ENCODE results near the gene PDE1C.

Gene PDE1C

GRCh38 chr7:31716355-31716754, 353.9 kb downstream of the PDE1C start:
- no peak for TF ChIP-seq TAF1 (IDR thresholded peaks at IDR 0.05; ENCODE audit: borderline replicate concordance, insufficient read depth, low read length)
- TF ChIP-seq POLR2AphosphoS5 (IDR thresholded peaks at IDR 0.05; ENCODE audit: low read depth, low read length) = no peak
- no peak for TF ChIP-seq SIN3A (IDR thresholded peaks at IDR 0.05; ENCODE audit: borderline replicate concordance, insufficient read depth, low read length)
- TF ChIP-seq FOXP2 (optimal IDR thresholded peaks at IDR 0.05; ENCODE audit: borderline replicate concordance, extremely low read depth, extremely low read length, insufficient read depth) = no peak
- no peak for TF ChIP-seq REST (IDR thresholded peaks at IDR 0.05; ENCODE audit: insufficient read depth in 1 of 2, low read depth in 2 of 2, low read length in 2 of 2)

DNA sequence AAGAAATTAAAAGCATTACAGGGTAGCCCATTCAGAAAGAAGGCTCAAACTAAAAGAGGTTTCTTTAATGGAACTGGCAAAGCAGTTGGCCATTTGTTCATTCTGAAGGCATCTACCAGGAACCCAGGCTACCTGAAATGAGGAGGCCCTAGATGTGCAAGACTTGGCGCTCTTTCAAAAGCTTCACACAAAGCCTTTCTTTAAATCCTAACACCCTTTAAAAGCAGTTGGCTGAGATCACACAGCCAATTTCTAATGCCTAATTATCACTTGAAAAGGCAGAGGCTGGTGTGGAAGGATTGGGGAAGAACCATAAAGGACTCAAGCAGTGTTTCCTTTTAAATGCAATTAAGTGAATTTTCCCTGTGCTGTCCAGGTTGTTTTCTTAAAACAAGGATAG, 360.0 kb downstream of the PDE1C start:
- no peak for TF ChIP-seq SIN3A (IDR thresholded peaks at IDR 0.05; ENCODE audit: borderline replicate concordance, insufficient read depth, low read length)
- TF ChIP-seq POLR2AphosphoS5 (IDR thresholded peaks at IDR 0.05; ENCODE audit: low read depth, low read length) = no peak
- TF ChIP-seq REST (IDR thresholded peaks at IDR 0.05; ENCODE audit: insufficient read depth in 1 of 2, low read depth in 2 of 2, low read length in 2 of 2) = no peak
- TF ChIP-seq FOXP2 (optimal IDR thresholded peaks at IDR 0.05; ENCODE audit: borderline replicate concordance, extremely low read depth, extremely low read length, insufficient read depth) = no peak
- no peak for TF ChIP-seq TAF1 (IDR thresholded peaks at IDR 0.05; ENCODE audit: borderline replicate concordance, insufficient read depth, low read length)

DNA sequence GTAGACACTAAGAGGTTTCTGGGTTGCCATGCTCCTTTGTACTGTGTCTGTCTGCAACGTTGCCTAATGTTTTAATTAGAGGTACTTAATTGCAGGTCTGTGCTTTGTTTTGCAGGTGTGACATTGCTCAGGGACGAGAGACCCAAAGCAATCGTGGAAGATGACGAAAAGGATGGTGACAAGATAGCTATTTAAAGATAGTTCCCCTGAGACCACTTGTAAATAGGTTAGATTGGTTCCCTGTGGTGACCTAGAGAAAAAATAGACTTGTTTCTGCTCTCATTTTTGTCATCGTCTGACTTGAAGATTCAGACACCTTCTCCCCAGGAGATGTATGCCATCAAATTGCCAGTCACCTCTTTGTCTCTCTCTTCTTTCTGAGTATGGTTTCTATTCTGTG, 363.1 kb downstream of the PDE1C start:
- no peak for TF ChIP-seq POLR2AphosphoS5 (IDR thresholded peaks at IDR 0.05; ENCODE audit: low read depth, low read length)
- TF ChIP-seq FOXP2 (optimal IDR thresholded peaks at IDR 0.05; ENCODE audit: borderline replicate concordance, extremely low read depth, extremely low read length, insufficient read depth) = no peak
- no peak for TF ChIP-seq SIN3A (IDR thresholded peaks at IDR 0.05; ENCODE audit: borderline replicate concordance, insufficient read depth, low read length)
- no peak for TF ChIP-seq REST (IDR thresholded peaks at IDR 0.05; ENCODE audit: insufficient read depth in 1 of 2, low read depth in 2 of 2, low read length in 2 of 2)
- TF ChIP-seq TAF1 (IDR thresholded peaks at IDR 0.05; ENCODE audit: borderline replicate concordance, insufficient read depth, low read length) = no peak

DNA sequence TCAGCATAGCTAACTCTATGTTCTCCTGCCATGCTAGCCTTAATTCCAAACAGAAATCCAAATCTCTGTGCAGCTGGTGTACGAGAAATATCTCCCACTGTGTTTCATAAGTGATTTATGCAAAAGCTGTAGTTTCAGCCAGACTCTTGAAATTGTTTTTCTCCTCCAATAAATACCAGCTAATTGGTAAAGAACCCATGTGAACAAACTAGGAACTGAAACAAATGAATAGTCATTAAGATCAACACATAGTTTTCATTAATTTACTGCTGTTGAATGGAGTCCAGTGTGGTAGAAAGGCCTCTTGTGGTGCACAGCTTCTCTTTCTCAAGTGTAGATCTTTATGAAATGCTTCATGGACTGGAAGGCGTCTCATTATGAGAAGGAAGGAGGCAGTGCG, 364.8 kb downstream of the PDE1C start:
- no peak for TF ChIP-seq POLR2AphosphoS5 (IDR thresholded peaks at IDR 0.05; ENCODE audit: low read depth, low read length)
- TF ChIP-seq REST (IDR thresholded peaks at IDR 0.05; ENCODE audit: insufficient read depth in 1 of 2, low read depth in 2 of 2, low read length in 2 of 2) = no peak
- TF ChIP-seq SIN3A (IDR thresholded peaks at IDR 0.05; ENCODE audit: borderline replicate concordance, insufficient read depth, low read length) = no peak

DNA sequence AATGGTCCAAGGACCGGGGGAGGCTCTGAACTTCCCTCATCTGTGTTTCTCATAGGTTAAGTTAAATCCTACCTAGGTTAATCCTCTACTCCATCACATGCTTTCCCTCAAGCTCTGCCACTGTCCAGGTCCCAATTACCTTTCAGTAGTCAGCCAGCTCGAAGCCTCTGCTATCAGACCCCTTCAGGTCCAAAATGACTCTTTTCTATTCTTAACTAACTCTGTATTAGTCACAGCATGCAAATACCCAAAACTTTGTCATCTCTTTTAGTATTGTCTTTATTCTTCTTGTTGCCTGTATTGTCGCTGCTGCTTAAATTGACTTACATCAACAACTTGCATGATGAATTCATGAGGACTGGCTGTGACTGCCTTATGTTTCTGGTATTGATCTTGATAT, 367.9 kb downstream of the PDE1C start:
- TF ChIP-seq POLR2AphosphoS5 (IDR thresholded peaks at IDR 0.05; ENCODE audit: low read depth, low read length) (no peak), TAF1 (IDR thresholded peaks at IDR 0.05; ENCODE audit: borderline replicate concordance, insufficient read depth, low read length) (no peak), REST (IDR thresholded peaks at IDR 0.05; ENCODE audit: insufficient read depth in 1 of 2, low read depth in 2 of 2, low read length in 2 of 2) (no peak), SIN3A (IDR thresholded peaks at IDR 0.05; ENCODE audit: borderline replicate concordance, insufficient read depth, low read length) (no peak), FOXP2 (optimal IDR thresholded peaks at IDR 0.05; ENCODE audit: borderline replicate concordance, extremely low read depth, extremely low read length, insufficient read depth) (no peak)
